ENCODE measurements around the gene CDC6.

CDC6 gene

GRCh38 chr17:40287494-40288369 lies at the start of gene CDC6 (continued):
- TF ChIP-seq ZNF645 (tag by site-specific recombination; IDR thresholded peaks at IDR 0.05) (no peak), ZNF426 (tag by site-specific recombination; IDR thresholded peaks at IDR 0.05) (no peak), ZNF629 (tag by site-specific recombination; IDR thresholded peaks at IDR 0.05) (peak; percentile 79), HOXA7 (CRISPR knock-in tag; IDR thresholded peaks at IDR 0.05; ENCODE audit: borderline replicate concordance) (no peak), ZNF624 (tag by site-specific recombination; IDR thresholded peaks at IDR 0.05) (no peak), KLF16 (tag by site-specific recombination; IDR thresholded peaks at IDR 0.05) (peak; percentile 84), ZNF558 (tag by site-specific recombination; IDR thresholded peaks at IDR 0.05) (no peak), ZBTB17 (tag by site-specific recombination; IDR thresholded peaks at IDR 0.05) (peak; percentile 88), ZNF449 (tag by site-specific recombination; IDR thresholded peaks at IDR 0.05) (no peak), ZNF366 (tag by site-specific recombination; conservative IDR thresholded peaks at IDR 0.05) (peak; percentile 65), ZNF19 (tag by site-specific recombination; IDR thresholded peaks at IDR 0.05; ENCODE audit: low read depth) (no peak)

- Histone ChIP-seq H3K27ac (ENCODE audit: extremely low read depth, low read depth, low read length) (no peak overlapping the region), H3K4me3 (ENCODE audit: low read depth, low read length) (no peak overlapping the region), H3K9me3 (ENCODE audit: control insufficient read depth, insufficient read depth, low read depth, low read length) (no peaks in the 10 kb centered on the region), H3K36me3 (ENCODE audit: control insufficient read depth in 2 of 2, insufficient read depth in 1 of 2, low read length in 2 of 2) (peaks cover 0 to 5% of the 10 kb centered on the region in 2 experiments; a peak in 1 of 3 replicates), H3K4me1 (ENCODE audit: control insufficient read depth, insufficient read depth, low read length) (peaks cover 3% of the 10 kb centered on the region; the same call in 1 of the 2 replicates)
- POLR2A ChIA-PET: interaction anchor here (1.7 kb wide), 1 partner anchor 22 kb away, joined by 5 read pairs; the partner anchor contains the start of gene WIPF2
- CTCF ChIA-PET: interaction anchor here (0.5 to 2.1 kb wide), 7 partner anchors 15 to 607 kb away, joined by 3 to 7 read pairs (median 5); partner anchors contain the start of gene WIPF2
- TF ChIP-seq ZBTB20 (tag by site-specific recombination; IDR thresholded peaks at IDR 0.05) (peak; percentile 78), BCL6B (tag by site-specific recombination; IDR thresholded peaks at IDR 0.05) (no peak), ZNF211 (tag by site-specific recombination; IDR thresholded peaks at IDR 0.05; ENCODE audit: low read depth) (no peak)
Measured at GRCh38 chr17:40241252-40241834, 46.3 kb upstream of the CDC6 start.

GRCh38 chr17:40242774-40243173 lies 44.9 kb upstream of the CDC6 start:
- POLR2A ChIA-PET: interaction anchor here (0.7 to 1.7 kb wide), 3 partner anchors 13 to 52 kb away, joined by 3 to 5 read pairs (median 3); partner anchors contain the start of gene WIPF2
- Histone ChIP-seq H3K4me3 (ENCODE audit: low read depth, low read length) (no peak overlapping the region), H3K36me3 (ENCODE audit: control insufficient read depth in 2 of 2, insufficient read depth in 1 of 2, low read length in 2 of 2) (no peaks in the 10 kb centered on the region; a peak in 1 of 3 replicates), H3K4me1 (ENCODE audit: control insufficient read depth, insufficient read depth, low read length) (peaks cover 3% of the 10 kb centered on the region; the same call in 1 of the 2 replicates), H3K9me3 (ENCODE audit: control insufficient read depth, insufficient read depth, low read depth, low read length) (no peaks in the 10 kb centered on the region), H3K27ac (ENCODE audit: extremely low read depth, low read depth, low read length) (no peak overlapping the region)
- no peak for TF ChIP-seq SALL2 (tag by site-specific recombination; IDR thresholded peaks at IDR 0.05; ENCODE audit: borderline replicate concordance)
- peak; percentile 82 for TF ChIP-seq PRDM6 (tag by site-specific recombination; IDR thresholded peaks at IDR 0.05)
- TF ChIP-seq OSR2 (tag by site-specific recombination; IDR thresholded peaks at IDR 0.05): peak; percentile 75
- TF ChIP-seq ZNF629 (tag by site-specific recombination; IDR thresholded peaks at IDR 0.05): peak; percentile 52; the same call in 1 of the 2 replicates
- CTCF ChIA-PET: interaction anchor here (0.6 to 2.1 kb wide), 4 partner anchors 8 to 1688 kb away, joined by 3 to 6 read pairs (median 3); no protein-coding TSS in a partner anchor

Data from HEK293 (cell line).